Measurements from ENCODE around the gene NOL11.
"Not testable (repeated sequence)": the region's sequence is repeated elsewhere in the genome, so short reads cannot be mapped to it uniquely, and the experiment has no call there.

NOL11 gene

DNA sequence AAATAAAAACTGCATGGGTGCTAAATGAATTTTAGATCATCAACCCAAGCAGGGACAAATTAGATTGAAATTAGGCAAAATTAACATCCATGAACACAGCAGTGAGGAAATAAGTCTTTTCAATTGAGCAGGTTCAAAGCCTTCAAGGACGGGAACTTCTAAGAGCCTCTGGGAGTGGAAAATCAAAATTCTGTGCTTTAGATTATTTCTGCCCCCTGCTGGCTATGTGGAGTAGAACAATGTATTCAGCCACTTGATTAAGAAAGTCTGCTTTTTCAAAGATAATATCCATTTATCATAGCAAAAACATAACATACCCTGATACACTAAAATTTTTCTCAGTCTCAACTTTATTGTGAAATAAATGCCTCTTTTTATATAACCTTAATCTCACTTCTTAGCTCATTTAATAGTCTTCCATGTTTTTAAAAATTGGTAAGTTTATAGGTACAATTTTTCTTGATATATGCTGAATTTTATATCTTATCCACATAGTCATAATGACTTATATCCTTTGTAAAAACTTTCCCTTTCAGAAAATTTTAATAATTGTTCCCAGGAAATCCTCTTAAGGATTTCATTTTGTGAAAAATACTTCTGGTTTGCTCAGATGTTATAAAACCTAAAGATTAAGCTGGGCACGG, 28.1 kb upstream of the NOL11 start:
- peak; percentile 43 for DNase-seq (ENCODE audit: extremely low read depth, low read depth)
- H3K4me3 ChIP-seq (replicated peaks; ENCODE audit: low read depth, low read length) = no peak overlapping the region
- TF ChIP-seq, protein P1, sequence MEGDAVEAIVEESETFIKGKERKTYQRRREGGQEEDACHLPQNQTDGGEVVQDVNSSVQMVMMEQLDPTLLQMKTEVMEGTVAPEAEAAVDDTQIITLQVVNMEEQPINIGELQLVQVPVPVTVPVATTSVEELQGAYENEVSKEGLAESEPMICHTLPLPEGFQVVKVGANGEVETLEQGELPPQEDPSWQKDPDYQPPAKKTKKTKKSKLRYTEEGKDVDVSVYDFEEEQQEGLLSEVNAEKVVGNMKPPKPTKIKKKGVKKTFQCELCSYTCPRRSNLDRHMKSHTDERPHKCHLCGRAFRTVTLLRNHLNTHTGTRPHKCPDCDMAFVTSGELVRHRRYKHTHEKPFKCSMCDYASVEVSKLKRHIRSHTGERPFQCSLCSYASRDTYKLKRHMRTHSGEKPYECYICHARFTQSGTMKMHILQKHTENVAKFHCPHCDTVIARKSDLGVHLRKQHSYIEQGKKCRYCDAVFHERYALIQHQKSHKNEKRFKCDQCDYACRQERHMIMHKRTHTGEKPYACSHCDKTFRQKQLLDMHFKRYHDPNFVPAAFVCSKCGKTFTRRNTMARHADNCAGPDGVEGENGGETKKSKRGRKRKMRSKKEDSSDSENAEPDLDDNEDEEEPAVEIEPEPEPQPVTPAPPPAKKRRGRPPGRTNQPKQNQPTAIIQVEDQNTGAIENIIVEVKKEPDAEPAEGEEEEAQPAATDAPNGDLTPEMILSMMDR (IDR thresholded peaks at IDR 0.05; ENCODE audit: low read depth, low read length, missing control alignments) = peak; percentile 62

DNA sequence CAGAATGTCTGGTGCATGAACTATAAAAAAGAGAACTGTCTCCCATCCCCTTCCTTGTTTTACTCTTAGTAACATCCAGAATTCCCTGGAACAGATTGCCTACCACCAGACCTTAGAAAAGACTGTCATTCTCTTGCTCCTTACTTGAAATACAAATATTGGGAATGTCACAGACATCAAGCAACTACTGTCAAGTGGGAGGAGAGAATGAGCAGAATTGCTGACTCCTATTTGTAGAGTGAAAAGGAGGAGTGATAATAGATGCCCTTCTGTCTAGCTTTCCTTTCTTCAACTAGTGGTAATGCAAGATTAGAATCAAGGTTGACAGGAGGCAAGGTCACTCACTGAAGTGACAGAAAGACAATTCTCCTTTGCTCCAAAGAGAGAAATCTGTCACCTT, 23.9 kb upstream of the NOL11 start:
- no peak for DNase-seq (ENCODE audit: extremely low read depth, low read depth)

DNA sequence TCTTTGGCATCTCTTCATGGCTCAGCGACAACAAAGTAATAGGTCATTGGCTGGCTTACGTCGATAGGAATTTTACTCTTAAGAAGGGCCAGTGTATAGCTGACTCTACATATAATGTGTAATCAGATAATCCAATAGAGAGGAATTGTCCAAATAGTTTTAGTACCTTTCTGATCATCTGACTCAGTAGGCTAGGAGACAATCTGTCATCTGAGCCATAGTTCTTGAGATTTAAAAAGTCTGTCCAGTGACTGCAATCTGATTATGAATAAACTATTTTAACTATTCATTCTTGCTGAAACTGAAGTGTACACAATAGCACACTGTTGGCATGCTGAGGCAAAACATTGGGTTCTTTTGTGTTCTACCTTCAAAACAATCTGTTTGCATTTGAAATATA, 21.4 kb upstream of the NOL11 start:
- H3K4me3 ChIP-seq (replicated peaks; ENCODE audit: low read depth, low read length) = no peak overlapping the region
- no peak for DNase-seq (ENCODE audit: extremely low read depth, low read depth)
- TF ChIP-seq, protein P1 (IDR thresholded peaks at IDR 0.05; ENCODE audit: low read depth, low read length, missing control alignments) = no peak

More for the DNA sequence above, 23.9 kb upstream of the NOL11 start:
- TF ChIP-seq, protein P1 (IDR thresholded peaks at IDR 0.05; ENCODE audit: low read depth, low read length, missing control alignments) = no peak
- H3K4me3 ChIP-seq (replicated peaks; ENCODE audit: low read depth, low read length) = no peak overlapping the region

DNA sequence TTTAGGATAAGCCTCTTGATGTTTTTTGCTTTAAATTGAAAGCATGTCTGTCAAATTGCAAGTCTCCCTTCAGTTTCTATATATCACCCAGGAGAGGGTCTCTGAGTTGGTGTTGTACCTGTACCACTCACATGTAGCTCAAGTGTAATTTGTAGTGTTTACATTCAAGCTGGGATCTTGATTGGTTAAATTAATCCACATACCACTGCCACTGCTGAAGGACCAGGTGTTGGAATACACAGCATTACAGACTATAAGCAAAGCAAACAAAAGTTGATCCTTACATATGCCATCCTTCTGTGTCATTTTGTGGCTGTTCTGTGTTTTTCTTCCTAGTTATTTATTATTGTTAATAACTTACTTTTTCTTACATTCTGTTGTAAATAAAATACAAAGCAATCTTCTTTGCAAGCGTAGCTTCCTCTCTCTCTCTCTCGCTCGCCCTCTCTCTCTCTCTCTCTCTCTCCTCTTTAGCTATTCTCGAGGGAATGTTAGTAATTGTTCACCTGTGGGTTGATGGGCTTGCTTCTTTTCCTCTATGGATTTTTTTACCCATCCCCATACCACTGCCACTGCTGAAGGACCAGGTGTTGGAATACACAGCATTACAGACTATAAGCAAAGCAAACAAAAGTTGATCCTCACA, 20.8 kb upstream of the NOL11 start:
- H3K4me3 ChIP-seq (replicated peaks; ENCODE audit: low read depth, low read length) = no peak overlapping the region
- no peak for DNase-seq (ENCODE audit: extremely low read depth, low read depth)
- TF ChIP-seq, protein P1 (IDR thresholded peaks at IDR 0.05; ENCODE audit: low read depth, low read length, missing control alignments) = no peak

DNA sequence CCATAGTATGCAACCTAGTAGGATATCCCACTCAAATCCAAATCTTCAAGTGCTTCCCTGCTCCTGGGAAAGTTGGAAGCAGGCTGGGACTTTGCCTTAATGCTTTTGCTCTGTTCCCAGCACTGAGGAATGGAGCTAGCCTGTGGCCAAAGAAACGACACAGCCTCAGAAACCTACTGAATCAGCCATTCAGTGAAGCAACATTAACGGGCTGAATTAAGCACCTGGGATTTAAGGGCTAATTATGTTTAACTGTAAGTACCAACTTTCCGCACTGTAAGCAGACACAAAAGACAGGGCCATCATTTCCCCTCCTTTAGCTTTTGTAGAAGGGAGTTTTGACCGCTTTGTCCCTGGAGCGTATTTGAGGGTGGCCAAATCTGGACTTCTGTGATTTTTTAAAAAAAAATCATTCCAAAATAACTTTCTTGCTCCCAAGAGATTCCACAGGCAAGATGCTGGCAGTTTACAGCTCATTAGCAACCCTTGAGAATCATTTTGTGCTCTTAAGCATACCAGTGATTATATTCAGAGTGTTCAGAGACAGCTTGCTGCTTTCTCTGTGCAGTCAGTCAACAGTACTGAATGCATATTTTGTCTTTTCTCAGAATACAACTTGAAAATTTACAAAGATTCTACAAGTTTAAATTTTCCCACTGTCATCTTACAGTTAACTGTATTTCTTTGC, 17.6 kb upstream of the NOL11 start:
- no peak overlapping the region for H3K4me3 ChIP-seq (replicated peaks; ENCODE audit: low read depth, low read length)
- DNase-seq (ENCODE audit: extremely low read depth, low read depth) = no peak
- TF ChIP-seq, protein P1 (IDR thresholded peaks at IDR 0.05; ENCODE audit: low read depth, low read length, missing control alignments) = no peak

DNA sequence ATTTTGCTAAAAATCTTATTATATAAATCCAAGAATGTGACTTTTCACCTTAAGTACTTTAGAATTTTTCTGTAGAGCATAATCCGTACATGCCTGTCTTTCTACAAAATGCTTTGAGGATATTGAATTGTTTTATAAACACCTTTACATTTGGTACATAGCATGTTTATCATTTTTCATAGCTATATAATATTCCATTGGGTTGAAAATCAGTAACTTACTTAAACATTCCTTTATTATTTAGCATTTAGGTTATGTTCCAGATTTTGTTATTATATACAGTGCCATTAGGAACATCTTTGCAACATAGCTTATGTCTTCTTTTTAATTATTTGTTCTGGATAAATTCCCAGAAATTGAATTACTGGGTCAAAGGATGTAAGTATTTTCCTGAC, 17.0 kb upstream of the NOL11 start:
- TF ChIP-seq, protein P1 (IDR thresholded peaks at IDR 0.05; ENCODE audit: low read depth, low read length, missing control alignments) = no peak
- no peak overlapping the region for H3K4me3 ChIP-seq (replicated peaks; ENCODE audit: low read depth, low read length)
- DNase-seq (ENCODE audit: extremely low read depth, low read depth) = no peak

DNA sequence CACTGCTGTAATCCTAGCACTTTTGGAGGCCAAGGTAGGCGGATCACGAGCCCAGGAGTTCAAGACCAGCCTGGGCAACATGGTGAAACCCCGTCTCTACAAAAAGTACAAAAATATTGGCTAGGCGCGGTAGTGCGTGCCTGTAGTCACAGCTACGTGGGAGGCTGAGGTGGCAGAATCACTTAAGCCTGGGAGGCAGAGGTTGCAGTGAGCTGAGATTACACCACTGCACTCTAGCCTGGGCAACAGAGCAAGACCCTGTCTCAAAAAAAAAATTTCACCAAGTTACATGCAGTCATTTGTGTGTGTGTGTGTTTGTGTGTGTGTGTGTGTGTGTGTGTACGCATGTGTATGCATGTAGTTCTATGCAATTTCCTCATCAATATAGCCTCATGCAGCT, 14.9 kb upstream of the NOL11 start:
- H3K4me3 ChIP-seq (replicated peaks; ENCODE audit: low read depth, low read length); DNase-seq (ENCODE audit: extremely low read depth, low read depth): not testable (repeated sequence)
